ENCODE results near the gene CR2. TPM values are rescaled to one million over a fixed set of nuclear protein-coding genes. Genes with fewer than 3 reads are reported as not detected.
"Not testable (repeated sequence)": the region's sequence is repeated elsewhere in the genome, so short reads cannot be mapped to it uniquely, and the experiment has no call there.

The CR2 gene
- polyA plus RNA-seq, 12 donors, result 0.19 to 2.8 (median 0.40) TPM; not detected in 6

GRCh38 chr1:207444514-207445217 is 9.5 kb upstream of the CR2 start:
- DNase-seq, result no peak

GRCh38 chr1:207453710-207454045 is 450 bp upstream of the CR2 start:
- no peak for DNase-seq

GRCh38 chr1:207455183-207455754 is 1.1 kb downstream of the CR2 start:
- DNase-seq, result no peak

GRCh38 chr1:207458414-207458813 is 4.3 kb downstream of the CR2 start:
- no peak for DNase-seq

GRCh38 chr1:207459008-207459407 is 4.9 kb downstream of the CR2 start:
- DNase-seq, result no peak

- no peak for DNase-seq
Observed at GRCh38 chr1:207461649-207462048, 7.5 kb downstream of the CR2 start.

GRCh38 chr1:207462535-207462934 is 8.4 kb downstream of the CR2 start:
- DNase-seq, result no peak

GRCh38 chr1:207463021-207463420 is 8.9 kb downstream of the CR2 start:
- DNase-seq, result no peak

GRCh38 chr1:207463571-207463970 is 9.4 kb downstream of the CR2 start:
- no peak for DNase-seq

GRCh38 chr1:207470927-207471326 is 16.8 kb downstream of the CR2 start:
- no peak for DNase-seq

GRCh38 chr1:207474210-207474609 is 20.1 kb downstream of the CR2 start:
- DNase-seq, result no peak

GRCh38 chr1:207486198-207486597 is 32.1 kb downstream of the CR2 start:
- no peak for DNase-seq

- DNase-seq, result no peak
Observed at GRCh38 chr1:207487636-207488035, 33.5 kb downstream of the CR2 start.

- DNase-seq, result no peak
Observed at GRCh38 chr1:207493212-207493611, 39.1 kb downstream of the CR2 start.

GRCh38 chr1:207494171-207494570 is 40.0 kb downstream of the CR2 start:
- no peak for DNase-seq

- DNase-seq, result not testable (repeated sequence)
Observed at GRCh38 chr1:207495281-207495680, 41.2 kb downstream of the CR2 start.

GRCh38 chr1:207495801-207496792 is 42.0 kb downstream of the CR2 start, which contains the start of gene CR1:
Gene CR1 (plus strand): TSS chr1:207496157. CDS start chr1:207496268, 111 bp downstream.
- peak; percentile 15 for DNase-seq

GRCh38 chr1:207497941-207498340 is 43.8 kb downstream of the CR2 start:
- no peak for DNase-seq

- peak; percentile 68 for DNase-seq
Observed at GRCh38 chr1:207499573-207499972, 45.4 kb downstream of the CR2 start.

GRCh38 chr1:207500306-207500705 is 46.2 kb downstream of the CR2 start:
- DNase-seq, result no peak

- no peak for DNase-seq
Observed at GRCh38 chr1:207501071-207501470, 46.9 kb downstream of the CR2 start.

- DNase-seq, result no peak
Observed at GRCh38 chr1:207502726-207503125, 48.6 kb downstream of the CR2 start.

- DNase-seq, result no peak
Observed at GRCh38 chr1:207503950-207504349, 49.8 kb downstream of the CR2 start.

All from muscle of arm (tissue), 12 donors.